CD14-positive monocyte (primary cell): ENCODE measurements around the gene ATXN7L1. TPM values are rescaled to one million over a fixed set of nuclear protein-coding genes. Genes with fewer than 3 reads are reported as not detected.

ENCODE experiments used
- DNase-seq, 3 donors: peaks; one replicate each; pipeline ENCODE4 v3.0.0-alpha.2; 2011 to 2022
- H2AFZ ChIP-seq: 2 replicates; pipeline ENCODE4 v1.6.0; 2012; ENCODE audit warnings: mild to moderate bottlenecking, low read depth, low read length, inconsistent platforms; ENCODE audit not compliant: insufficient read depth, poor library complexity, severe bottlenecking
- H3K27ac ChIP-seq, 2 donors: 1 replicate in 1 of 2; 2 replicates in 1 of 2; pipeline ENCODE4 v1.5.1; 2012 to 2013; ENCODE audit warnings: low read length in 2 of 2, control low read depth in 1 of 2, inconsistent platforms in 1 of 2, low read depth in 1 of 2, mild to moderate bottlenecking in 1 of 2
- H3K27me3 ChIP-seq, 2 donors: one replicate each; pipeline versions ENCODE4 v1.6.0 to v1.6.1; 2011 to 2013; ENCODE audit warnings: low read length in 2 of 2; ENCODE audit not compliant: control insufficient read depth in 2 of 2, insufficient read depth in 2 of 2
- H3K36me3 ChIP-seq, 2 donors: replicated peaks in 1 of 2; 1 replicate in 1 of 2; 2 replicates in 1 of 2; pipeline versions ENCODE4 v1.5.1 to v1.6.1; 2012 to 2013; ENCODE audit warnings: low read length in 2 of 2, control low read depth in 1 of 2, inconsistent platforms in 1 of 2, mild to moderate bottlenecking in 1 of 2; ENCODE audit not compliant: insufficient read depth in 2 of 2, control insufficient read depth in 1 of 2
- H3K4me1 ChIP-seq, 2 donors: 1 replicate in 1 of 2; 2 replicates in 1 of 2; pipeline versions ENCODE4 v1.5.1 to v1.6.1; 2012 to 2013; ENCODE audit warnings: low read length in 2 of 2, control low read depth in 1 of 2, inconsistent platforms in 1 of 2, mild to moderate bottlenecking in 1 of 2, moderate library complexity in 1 of 2; ENCODE audit not compliant: insufficient read depth in 2 of 2, control insufficient read depth in 1 of 2
- H3K4me2 ChIP-seq: replicated peaks from 2 replicates; pipeline ENCODE3; 2012; ENCODE audit warnings: low read length, moderate library complexity, mild to moderate bottlenecking; ENCODE audit not compliant: poor library complexity, severe bottlenecking; ENCODE audit errors: extremely low read depth
- H3K4me3 ChIP-seq, 3 experiments: fragments of 200-600 bp in 1 of 3; sonication (generic) in 1 of 3; replicated peaks in 1 of 3; 1 replicate in 2 of 3; 2 replicates in 1 of 3; pipeline ENCODE4 v1.5.1; 2011 to 2013; ENCODE audit warnings: low read length in 3 of 3, mild to moderate bottlenecking in 3 of 3, control low read depth in 2 of 3, low read depth in 2 of 3, inconsistent platforms in 1 of 3, moderate library complexity in 1 of 3
- H3K79me2 ChIP-seq: 2 replicates; pipeline ENCODE4 v1.6.0; 2012; ENCODE audit warnings: mild to moderate bottlenecking, control low read depth, inconsistent platforms, low read length, moderate library complexity; ENCODE audit not compliant: insufficient read depth
- H3K9ac ChIP-seq: 2 replicates; pipeline ENCODE4 v1.6.0; 2017; ENCODE audit warnings: low read length, mild to moderate bottlenecking; ENCODE audit not compliant: insufficient read depth, poor library complexity, severe bottlenecking
- H3K9me3 ChIP-seq, 2 donors: replicated peaks in 1 of 2; 1 replicate in 1 of 2; 2 replicates in 1 of 2; pipeline versions ENCODE4 v1.5.1 to v1.6.1; 2012 to 2013; ENCODE audit warnings: low read length in 2 of 2, control low read depth in 1 of 2; ENCODE audit not compliant: control insufficient read depth in 1 of 2, insufficient read depth in 1 of 2
- H4K20me1 ChIP-seq: 2 replicates; pipeline ENCODE4 v1.6.0; 2012; ENCODE audit warnings: mild to moderate bottlenecking, low read length, control low read depth, moderate library complexity; ENCODE audit not compliant: insufficient read depth
- H3K27ac Mint-ChIP-seq, 7 donors: one replicate each; pipeline ENCODE4 v1.8.0; 2020; ENCODE audit warnings: mild to moderate bottlenecking in 7 of 7, mixed read lengths in 7 of 7, moderate library complexity in 6 of 7, inconsistent platforms in 2 of 7
- H3K27me3 Mint-ChIP-seq, 3 donors: one replicate each; pipeline ENCODE4 v1.8.0; 2021 to 2022; ENCODE audit warnings: low read depth in 3 of 3, mild to moderate bottlenecking in 3 of 3, mixed read lengths in 3 of 3, moderate library complexity in 3 of 3, inconsistent platforms in 1 of 3
- H3K36me3 Mint-ChIP-seq, 2 donors: one replicate each; pipeline ENCODE4 v1.8.0; 2020; ENCODE audit warnings: mixed read lengths in 2 of 2, inconsistent platforms in 1 of 2, mild to moderate bottlenecking in 1 of 2
- H3K4me1 Mint-ChIP-seq: one replicate; pipeline ENCODE4 v1.8.0; 2020; ENCODE audit warnings: mild to moderate bottlenecking, mixed read lengths
- H3K4me3 Mint-ChIP-seq, 2 donors: one replicate each; pipeline ENCODE4 v1.8.0; 2020; ENCODE audit warnings: mild to moderate bottlenecking in 2 of 2, mixed read lengths in 2 of 2, moderate library complexity in 1 of 2
- H3K9me3 Mint-ChIP-seq, 7 donors: one replicate each; pipeline ENCODE4 v1.8.0; 2020 to 2022; ENCODE audit warnings: mixed read lengths in 7 of 7, mild to moderate bottlenecking in 6 of 7, moderate library complexity in 6 of 7, inconsistent platforms in 2 of 7
- WGBS: methylation state at CpG from one replicate; pipeline ENCODE4 v1.1.5; 2013; ENCODE audit warnings: missing lambda C conversion rate; ENCODE audit not compliant: insufficient coverage; 5-methylcytosine and 5-hydroxymethylcytosine counted together
- intact Hi-C, 2 donors: fragments of 100-400 bp; cut with micrococcal nuclease; formaldehyde crosslinking; loops; one replicate each; pipeline versions ENCODE4 v1.15.0 to v1.15.1; 2023
- polyA plus RNA-seq, 3 donors: library from polyadenylated mRNA; depleted of rRNA in 1 of 3; unstranded in 2 of 3; stranded (reverse) in 1 of 3; fragments of 300-500 nt in 2 of 3; fragments of >200 nt in 1 of 3; fragmentation: Illumina TruSeq in 2 of 3; gene quantifications; 1 replicate in 2 of 3; 2 replicates in 1 of 3; pipeline ENCODE4 v1.2.3, GENCODE V29; 2012 to 2021
- TF ChIP-seq, protein P1 (sequence below): fragments of 200-600 bp; IDR thresholded peaks from one replicate; pipeline ENCODE4 v1.8.0; 2022; ENCODE audit warnings: antibody characterized with exemption, mild to moderate bottlenecking

ATXN7L1 gene
- polyA plus RNA-seq, 3 donors: 4.5 to 12.2 (median 11.2) TPM

GRCh38 chr7:105782391-105783042, 93.9 kb downstream of the ATXN7L1 start:
- Histone ChIP-seq H3K27ac (no peak overlapping the region), H3K4me3 (no peak overlapping the region), H3K4me1 (no peaks in the 10 kb centered on the region), H3K27me3 (no peaks in the 10 kb centered on the region), H3K9me3 (no peaks in the 10 kb centered on the region), H2AFZ (no peak overlapping the region), H3K4me2 (no peak overlapping the region), H3K36me3 (peaks cover 0 to 8% of the 10 kb centered on the region in 2 donors), H4K20me1 (no peaks in the 10 kb centered on the region), H3K9ac (no peak overlapping the region), H3K79me2 (no peaks in the 10 kb centered on the region)
- 94% methylated on average over 7 of the region's 10 CpGs for WGBS
- TF ChIP-seq, protein P1, sequence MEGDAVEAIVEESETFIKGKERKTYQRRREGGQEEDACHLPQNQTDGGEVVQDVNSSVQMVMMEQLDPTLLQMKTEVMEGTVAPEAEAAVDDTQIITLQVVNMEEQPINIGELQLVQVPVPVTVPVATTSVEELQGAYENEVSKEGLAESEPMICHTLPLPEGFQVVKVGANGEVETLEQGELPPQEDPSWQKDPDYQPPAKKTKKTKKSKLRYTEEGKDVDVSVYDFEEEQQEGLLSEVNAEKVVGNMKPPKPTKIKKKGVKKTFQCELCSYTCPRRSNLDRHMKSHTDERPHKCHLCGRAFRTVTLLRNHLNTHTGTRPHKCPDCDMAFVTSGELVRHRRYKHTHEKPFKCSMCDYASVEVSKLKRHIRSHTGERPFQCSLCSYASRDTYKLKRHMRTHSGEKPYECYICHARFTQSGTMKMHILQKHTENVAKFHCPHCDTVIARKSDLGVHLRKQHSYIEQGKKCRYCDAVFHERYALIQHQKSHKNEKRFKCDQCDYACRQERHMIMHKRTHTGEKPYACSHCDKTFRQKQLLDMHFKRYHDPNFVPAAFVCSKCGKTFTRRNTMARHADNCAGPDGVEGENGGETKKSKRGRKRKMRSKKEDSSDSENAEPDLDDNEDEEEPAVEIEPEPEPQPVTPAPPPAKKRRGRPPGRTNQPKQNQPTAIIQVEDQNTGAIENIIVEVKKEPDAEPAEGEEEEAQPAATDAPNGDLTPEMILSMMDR: no peak
- peaks cover 8 to 9% of the 10 kb centered on the region in 2 donors for H3K36me3 Mint-ChIP-seq
- DNase-seq: no peak
- no peak overlapping the region for H3K4me3 Mint-ChIP-seq
- intact Hi-C loops: no loop called here
- peaks cover 0 to 5% (median 0%) of the 10 kb centered on the region in 3 donors for H3K27me3 Mint-ChIP-seq
- H3K27ac Mint-ChIP-seq: no peak overlapping the region
- no peaks in the 10 kb centered on the region for H3K4me1 Mint-ChIP-seq
- no peaks in the 10 kb centered on the region for H3K9me3 Mint-ChIP-seq

- Histone ChIP-seq H3K4me2 (no peak overlapping the region), H4K20me1 (peaks cover 4% of the 10 kb centered on the region), H3K4me3 (no peak overlapping the region), H3K9ac (no peak overlapping the region), H3K27ac (no peak overlapping the region), H3K36me3 (peaks cover 0 to under 1% of the 10 kb centered on the region in 2 donors), H3K79me2 (no peaks in the 10 kb centered on the region), H3K4me1 (no peaks in the 10 kb centered on the region), H2AFZ (no peak overlapping the region), H3K27me3 (no peaks in the 10 kb centered on the region), H3K9me3 (no peaks in the 10 kb centered on the region)
- no peak for DNase-seq
- WGBS: 100% methylated on average over 3 of the region's 4 CpGs
- Mint-ChIP-seq H3K27me3 (peaks cover 0 to 3% (median 0%) of the 10 kb centered on the region in 3 donors), H3K36me3 (peaks cover 4 to 20% of the 10 kb centered on the region in 2 donors), H3K9me3 (no peaks in the 10 kb centered on the region), H3K27ac (no peak overlapping the region), H3K4me3 (no peak overlapping the region), H3K4me1 (peaks cover 2% of the 10 kb centered on the region)
- TF ChIP-seq, protein P1: no peak
- intact Hi-C loops: no loop called here
These were observed 96.3 kb downstream of the ATXN7L1 start for GRCh38 chr7:105779856-105780780.
